Cardiac muscle cell (in vitro differentiated cells and primary cell): ENCODE measurements around the gene DSCAML1. TPM values are rescaled to one million over a fixed set of nuclear protein-coding genes. Genes with fewer than 3 reads are reported as not detected.

ENCODE experiments used
- DNase-seq, 2 donors: peaks; one replicate each; pipeline versions ENCODE4 v3.0.0 to v3.0.0-alpha.2; 2010 to 2017; ENCODE audit warnings: low read depth in 1 of 2, low spot score in 1 of 2
- H3K27ac ChIP-seq: fragments of 200-600 bp; sonication (generic); 2 replicates; pipeline ENCODE4 v1.5.1; 2016
- H3K27me3 ChIP-seq: fragments of 200-600 bp; sonication (generic); 2 replicates; pipeline ENCODE4 v1.6.0; 2016; ENCODE audit warnings: control low read depth
- H3K36me3 ChIP-seq: fragments of 200-600 bp; sonication (generic); 2 replicates; pipeline ENCODE4 v1.5.1; 2016; ENCODE audit warnings: control low read depth
- H3K4me1 ChIP-seq: fragments of 200-600 bp; sonication (generic); 2 replicates; pipeline ENCODE4 v1.8.1; 2017; ENCODE audit warnings: low read depth, mild to moderate bottlenecking, mixed run types
- H3K4me3 ChIP-seq: fragments of 200-600 bp; sonication (generic); 2 replicates; pipeline ENCODE4 v1.5.1; 2016; ENCODE audit warnings: mild to moderate bottlenecking
- H3K9me3 ChIP-seq: fragments of 200-600 bp; sonication (generic); 2 replicates; pipeline ENCODE4 v1.5.1; 2017; ENCODE audit warnings: low read depth, mild to moderate bottlenecking, control low read depth
- polyA plus RNA-seq: library from polyadenylated mRNA; unstranded; fragments of >200 nt; fragmentation: Nextera tagmentation; extraction: Ambion mirVana; gene quantifications from 2 replicates; pipeline ENCODE4 v1.2.1, GENCODE V29; 2016
- total RNA-seq: library from RNA; depleted of rRNA; stranded (reverse); fragments of >200 nt; gene quantifications from 2 replicates; pipeline ENCODE4 v1.2.3, GENCODE V29; 2016
- TF ChIP-seq, protein P1 (sequence below): IDR thresholded peaks from 2 replicates; pipeline ENCODE4 v1.5.1; 2012; ENCODE audit warnings: low read depth, mild to moderate bottlenecking, low read length

Gene DSCAML1
- total and polyA plus RNA-seq, 2 experiments from 2014 or later: 1.8 TPM; not detected in 1

DNA sequence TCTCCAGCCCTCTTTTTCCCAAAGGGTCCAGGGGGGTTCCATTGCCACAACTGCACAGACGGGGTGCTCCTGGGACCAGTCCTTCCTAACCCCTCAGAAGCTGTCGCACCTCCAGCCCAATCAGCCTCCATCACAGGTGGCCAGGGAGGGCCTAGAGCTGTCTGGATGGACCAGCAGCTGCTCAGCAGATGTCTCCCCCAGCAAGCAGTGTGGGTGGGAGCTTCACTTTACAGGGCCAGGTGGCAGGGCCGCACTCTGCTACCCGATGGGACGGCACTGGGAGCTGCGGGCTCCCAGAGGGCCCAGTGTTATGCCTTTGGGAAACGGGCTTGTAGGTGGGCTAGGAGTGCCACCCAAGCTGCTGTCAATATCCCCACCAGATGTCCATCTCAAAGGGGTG is 120.5 kb downstream of the DSCAML1 start:
- TF ChIP-seq, protein P1, sequence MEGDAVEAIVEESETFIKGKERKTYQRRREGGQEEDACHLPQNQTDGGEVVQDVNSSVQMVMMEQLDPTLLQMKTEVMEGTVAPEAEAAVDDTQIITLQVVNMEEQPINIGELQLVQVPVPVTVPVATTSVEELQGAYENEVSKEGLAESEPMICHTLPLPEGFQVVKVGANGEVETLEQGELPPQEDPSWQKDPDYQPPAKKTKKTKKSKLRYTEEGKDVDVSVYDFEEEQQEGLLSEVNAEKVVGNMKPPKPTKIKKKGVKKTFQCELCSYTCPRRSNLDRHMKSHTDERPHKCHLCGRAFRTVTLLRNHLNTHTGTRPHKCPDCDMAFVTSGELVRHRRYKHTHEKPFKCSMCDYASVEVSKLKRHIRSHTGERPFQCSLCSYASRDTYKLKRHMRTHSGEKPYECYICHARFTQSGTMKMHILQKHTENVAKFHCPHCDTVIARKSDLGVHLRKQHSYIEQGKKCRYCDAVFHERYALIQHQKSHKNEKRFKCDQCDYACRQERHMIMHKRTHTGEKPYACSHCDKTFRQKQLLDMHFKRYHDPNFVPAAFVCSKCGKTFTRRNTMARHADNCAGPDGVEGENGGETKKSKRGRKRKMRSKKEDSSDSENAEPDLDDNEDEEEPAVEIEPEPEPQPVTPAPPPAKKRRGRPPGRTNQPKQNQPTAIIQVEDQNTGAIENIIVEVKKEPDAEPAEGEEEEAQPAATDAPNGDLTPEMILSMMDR: no peak

DNA sequence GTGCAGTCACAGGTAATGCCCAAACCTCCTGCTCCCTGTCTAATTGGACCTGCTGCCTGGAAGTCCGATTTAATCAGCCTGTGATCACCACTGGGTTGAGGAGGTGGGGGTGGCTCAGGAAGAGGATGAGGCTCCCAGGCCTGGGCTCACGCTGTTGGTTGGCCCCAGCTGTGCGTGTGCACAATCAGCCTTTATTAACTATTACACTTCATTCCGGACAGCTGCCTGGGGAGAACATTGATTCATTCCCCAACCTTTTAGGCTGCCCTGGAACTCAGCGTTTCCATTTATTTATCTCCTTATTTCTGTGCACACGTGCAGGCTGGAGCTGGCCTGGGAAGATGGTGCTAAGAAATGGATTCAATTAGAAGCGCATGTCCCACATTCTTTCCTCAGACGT is 123.4 kb downstream of the DSCAML1 start:
- Histone ChIP-seq H3K4me1 (peaks cover 17% of the 10 kb centered on the region), H3K4me3 (no peak overlapping the region), H3K27ac (no peak overlapping the region), H3K36me3 (no peaks in the 10 kb centered on the region), H3K9me3 (no peaks in the 10 kb centered on the region), H3K27me3 (peaks cover 4% of the 10 kb centered on the region)
- TF ChIP-seq, protein P1: no peak
- no peak for DNase-seq

More for the DNA sequence above, 120.5 kb downstream of the DSCAML1 start:
- H3K4me1 ChIP-seq: peaks cover 24% of the 10 kb centered on the region
- H3K9me3 ChIP-seq: no peaks in the 10 kb centered on the region
- no peak for DNase-seq
- no peaks in the 10 kb centered on the region for H3K36me3 ChIP-seq
- H3K27me3 ChIP-seq: peaks cover 4% of the 10 kb centered on the region
- H3K4me3 ChIP-seq: no peak overlapping the region
- no peak overlapping the region for H3K27ac ChIP-seq

DNA sequence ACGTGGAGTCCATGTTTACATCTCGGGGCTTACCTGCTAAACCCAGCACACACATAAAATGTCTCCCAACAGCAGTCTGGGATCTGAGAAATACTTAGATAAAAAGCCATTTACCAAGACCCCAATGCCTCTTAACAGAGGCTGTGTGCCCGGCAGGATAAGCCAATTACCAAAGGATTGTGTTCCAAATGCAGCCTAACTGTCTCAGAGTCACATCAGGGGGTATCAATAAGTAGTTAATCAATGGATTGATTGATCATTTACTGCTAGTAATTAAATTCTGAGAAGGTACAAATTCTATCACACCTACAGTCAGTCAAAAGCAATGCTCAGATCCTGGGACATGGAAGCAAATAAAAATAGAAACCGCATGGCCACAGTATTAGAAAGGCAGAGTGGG is 125.6 kb downstream of the DSCAML1 start:
- H3K4me3 ChIP-seq: no peak overlapping the region
- H3K9me3 ChIP-seq: no peaks in the 10 kb centered on the region
- peaks cover 4% of the 10 kb centered on the region for H3K27me3 ChIP-seq
- TF ChIP-seq, protein P1: no peak
- DNase-seq: no peak
- peaks cover 10% of the 10 kb centered on the region for H3K4me1 ChIP-seq
- H3K36me3 ChIP-seq: no peaks in the 10 kb centered on the region
- H3K27ac ChIP-seq: no peak overlapping the region

DNA sequence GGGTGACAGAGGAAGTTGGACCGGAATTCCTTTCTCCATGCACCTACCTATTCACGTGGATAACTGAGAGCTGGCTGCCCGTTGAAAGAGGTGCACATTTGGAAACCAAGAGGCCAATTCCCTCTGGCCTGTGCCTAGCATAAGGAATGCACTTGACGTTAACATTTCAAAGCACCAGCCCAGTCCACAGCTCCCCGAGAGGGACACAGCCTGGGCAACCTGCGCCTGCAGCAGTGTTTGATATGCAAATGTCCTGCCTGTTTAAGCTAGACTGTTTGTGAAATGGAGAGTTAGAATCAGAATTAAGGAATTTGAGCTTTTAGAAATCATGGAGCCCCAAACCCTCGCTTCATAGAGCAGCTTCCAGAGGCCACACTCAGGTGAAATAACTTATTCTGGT is 126.1 kb downstream of the DSCAML1 start:
- no peak for DNase-seq
- TF ChIP-seq, protein P1: no peak
- Histone ChIP-seq H3K36me3 (no peaks in the 10 kb centered on the region), H3K27ac (no peak overlapping the region), H3K4me3 (no peak overlapping the region), H3K27me3 (peaks cover 4% of the 10 kb centered on the region), H3K4me1 (peaks cover 6% of the 10 kb centered on the region), H3K9me3 (no peaks in the 10 kb centered on the region)

DNA sequence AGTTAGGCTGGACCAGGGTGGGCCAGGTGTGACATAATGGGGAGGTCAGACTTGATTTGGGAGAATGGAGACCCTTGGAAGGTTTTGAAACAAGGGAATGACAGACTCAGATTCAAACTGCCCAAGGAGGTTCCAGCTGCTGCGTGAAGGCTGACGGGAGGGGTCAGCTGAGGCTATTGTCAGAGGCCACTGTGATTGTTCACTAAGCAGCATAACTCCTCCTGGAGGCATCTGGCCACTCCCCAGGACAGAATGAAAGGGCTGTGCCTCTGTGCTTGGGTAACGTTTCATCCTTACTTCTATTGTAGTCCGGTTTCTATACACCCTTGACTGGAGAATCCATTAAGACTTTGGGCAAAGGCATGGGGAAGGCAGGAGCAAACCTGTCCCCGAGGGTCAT is 126.6 kb downstream of the DSCAML1 start:
- no peak overlapping the region for H3K27ac ChIP-seq
- TF ChIP-seq, protein P1: no peak
- no peaks in the 10 kb centered on the region for H3K9me3 ChIP-seq
- peaks cover 4% of the 10 kb centered on the region for H3K27me3 ChIP-seq
- H3K36me3 ChIP-seq: no peaks in the 10 kb centered on the region
- DNase-seq: no peak
- H3K4me3 ChIP-seq: no peak overlapping the region
- peaks cover under 1% of the 10 kb centered on the region for H3K4me1 ChIP-seq

DNA sequence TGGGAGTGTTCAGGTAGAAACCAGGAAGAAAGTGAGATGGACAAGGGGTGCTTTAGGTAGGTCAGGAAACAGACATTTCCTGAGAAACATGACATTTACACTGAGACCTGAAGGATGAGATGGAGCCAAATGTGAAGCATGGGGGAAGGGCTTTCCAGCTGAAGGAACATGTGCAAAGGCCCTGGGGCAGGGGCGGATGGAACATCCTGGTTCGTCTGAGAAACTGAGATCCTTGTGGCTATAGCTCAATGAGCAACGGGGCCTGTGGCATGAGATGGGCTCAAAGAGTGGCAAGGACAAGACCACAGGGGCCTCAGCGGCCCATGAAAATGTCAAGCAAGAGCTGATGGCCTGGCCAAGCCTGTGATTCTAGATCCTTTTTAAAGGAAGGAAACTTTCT is 127.4 kb downstream of the DSCAML1 start:
- Histone ChIP-seq H3K36me3 (no peaks in the 10 kb centered on the region), H3K27me3 (peaks cover 4% of the 10 kb centered on the region)
- TF ChIP-seq, protein P1: no peak

More for the DNA sequence above, 127.4 kb downstream of the DSCAML1 start:
- H3K4me1 ChIP-seq: peaks cover 6% of the 10 kb centered on the region
- no peak overlapping the region for H3K4me3 ChIP-seq
- H3K9me3 ChIP-seq: no peaks in the 10 kb centered on the region
- DNase-seq: no peak
- H3K27ac ChIP-seq: no peak overlapping the region
